Osteoblast (primary cell): ENCODE results near the gene ST3GAL3. TPM values are rescaled to one million over a fixed set of nuclear protein-coding genes. Genes with fewer than 3 reads are reported as not detected.

Experiments used
- DNase-seq: peaks from one replicate; pipeline ENCODE4 v3.0.0; 2011; ENCODE audit warnings: low spot score, mixed read lengths; ENCODE audit not compliant: insufficient read length; ENCODE audit errors: missing footprints
- H2AFZ ChIP-seq: 2 replicates; pipeline ENCODE4 v1.6.0; 2011; ENCODE audit warnings: mild to moderate bottlenecking, low read length
- H3K27ac ChIP-seq: 2 replicates; pipeline ENCODE4 v1.5.1; 2011; ENCODE audit warnings: mild to moderate bottlenecking, low read depth, low read length, moderate library complexity
- H3K27me3 ChIP-seq: 2 replicates; pipeline ENCODE4 v1.6.0; 2012; ENCODE audit warnings: mild to moderate bottlenecking, control low read depth, inconsistent platforms, low read length, moderate library complexity; ENCODE audit not compliant: insufficient read depth
- H3K36me3 ChIP-seq: 2 replicates; pipeline ENCODE4 v1.5.1; 2011; ENCODE audit warnings: mild to moderate bottlenecking, low read length, control low read depth, moderate library complexity; ENCODE audit not compliant: insufficient read depth
- H3K4me1 ChIP-seq: 2 replicates; pipeline ENCODE4 v1.5.1; 2011; ENCODE audit warnings: mild to moderate bottlenecking, low read length, control low read depth, moderate library complexity; ENCODE audit not compliant: insufficient read depth
- H3K4me2 ChIP-seq: 2 replicates; pipeline ENCODE4 v1.6.0; 2011; ENCODE audit warnings: mild to moderate bottlenecking, low read length; ENCODE audit not compliant: insufficient read depth
- H3K4me3 ChIP-seq: fragments of 200-600 bp; sonication (generic); 3 replicates; pipeline ENCODE4 v1.5.1; 2012; ENCODE audit warnings: mild to moderate bottlenecking, low read length, inconsistent platforms; ENCODE audit not compliant: insufficient read depth
- H3K79me2 ChIP-seq: 2 replicates; pipeline ENCODE4 v1.6.0; 2012; ENCODE audit warnings: mild to moderate bottlenecking, low read length, control low read depth, inconsistent platforms; ENCODE audit not compliant: insufficient read depth
- H3K9me3 ChIP-seq: 2 replicates; pipeline ENCODE4 v1.5.1; 2011; ENCODE audit warnings: low read depth, low read length, control low read depth
- H4K20me1 ChIP-seq: 2 replicates; pipeline ENCODE4 v1.6.0; 2012; ENCODE audit warnings: mild to moderate bottlenecking, low read length, control low read depth; ENCODE audit not compliant: insufficient read depth
- total RNA-seq: library from RNA; depleted of rRNA; stranded (reverse); fragments of >200 nt; gene quantifications from 2 replicates; pipeline ENCODE4 v1.2.3, GENCODE V29; 2012
- TF ChIP-seq, protein P1 (sequence below): IDR thresholded peaks from 2 replicates; pipeline ENCODE4 v1.5.1; 2011; ENCODE audit warnings: mild to moderate bottlenecking, low read depth, low read length, moderate library complexity; ENCODE audit errors: extremely low read depth

The ST3GAL3 gene
- total RNA-seq, 1 donor, result 18.5 TPM

DNA sequence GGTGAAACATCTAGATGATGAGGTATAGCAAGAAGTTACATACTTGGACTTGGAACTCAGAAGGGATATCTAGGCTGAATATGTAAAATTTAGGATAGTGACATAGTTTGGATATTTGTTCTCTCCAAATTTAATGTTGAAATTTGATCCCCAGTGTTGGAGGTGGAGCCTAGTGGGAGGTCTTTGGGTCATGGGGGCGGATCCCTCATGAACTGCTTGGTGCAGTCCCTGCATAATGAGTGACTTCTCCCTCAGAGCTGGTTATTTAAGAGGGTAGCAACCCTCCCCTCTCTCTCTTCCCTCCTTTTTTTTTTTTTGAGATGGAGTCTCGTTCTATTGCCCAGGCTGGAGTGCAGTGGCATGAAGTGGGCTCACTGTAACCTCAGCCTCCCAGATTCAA is 15.5 kb downstream of the ST3GAL3 start:
- Histone ChIP-seq H4K20me1 (peaks cover 13% of the 10 kb centered on the region), H3K27ac (no peak overlapping the region), H2AFZ (no peak overlapping the region), H3K27me3 (no peaks in the 10 kb centered on the region), H3K4me2 (no peak overlapping the region), H3K9me3 (no peaks in the 10 kb centered on the region), H3K79me2 (peaks cover 69% of the 10 kb centered on the region), H3K4me1 (peaks cover 6% of the 10 kb centered on the region), H3K4me3 (no peak overlapping the region), H3K36me3 (no peaks in the 10 kb centered on the region)
- no peak for DNase-seq
- TF ChIP-seq, protein P1, sequence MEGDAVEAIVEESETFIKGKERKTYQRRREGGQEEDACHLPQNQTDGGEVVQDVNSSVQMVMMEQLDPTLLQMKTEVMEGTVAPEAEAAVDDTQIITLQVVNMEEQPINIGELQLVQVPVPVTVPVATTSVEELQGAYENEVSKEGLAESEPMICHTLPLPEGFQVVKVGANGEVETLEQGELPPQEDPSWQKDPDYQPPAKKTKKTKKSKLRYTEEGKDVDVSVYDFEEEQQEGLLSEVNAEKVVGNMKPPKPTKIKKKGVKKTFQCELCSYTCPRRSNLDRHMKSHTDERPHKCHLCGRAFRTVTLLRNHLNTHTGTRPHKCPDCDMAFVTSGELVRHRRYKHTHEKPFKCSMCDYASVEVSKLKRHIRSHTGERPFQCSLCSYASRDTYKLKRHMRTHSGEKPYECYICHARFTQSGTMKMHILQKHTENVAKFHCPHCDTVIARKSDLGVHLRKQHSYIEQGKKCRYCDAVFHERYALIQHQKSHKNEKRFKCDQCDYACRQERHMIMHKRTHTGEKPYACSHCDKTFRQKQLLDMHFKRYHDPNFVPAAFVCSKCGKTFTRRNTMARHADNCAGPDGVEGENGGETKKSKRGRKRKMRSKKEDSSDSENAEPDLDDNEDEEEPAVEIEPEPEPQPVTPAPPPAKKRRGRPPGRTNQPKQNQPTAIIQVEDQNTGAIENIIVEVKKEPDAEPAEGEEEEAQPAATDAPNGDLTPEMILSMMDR, result no peak

DNA sequence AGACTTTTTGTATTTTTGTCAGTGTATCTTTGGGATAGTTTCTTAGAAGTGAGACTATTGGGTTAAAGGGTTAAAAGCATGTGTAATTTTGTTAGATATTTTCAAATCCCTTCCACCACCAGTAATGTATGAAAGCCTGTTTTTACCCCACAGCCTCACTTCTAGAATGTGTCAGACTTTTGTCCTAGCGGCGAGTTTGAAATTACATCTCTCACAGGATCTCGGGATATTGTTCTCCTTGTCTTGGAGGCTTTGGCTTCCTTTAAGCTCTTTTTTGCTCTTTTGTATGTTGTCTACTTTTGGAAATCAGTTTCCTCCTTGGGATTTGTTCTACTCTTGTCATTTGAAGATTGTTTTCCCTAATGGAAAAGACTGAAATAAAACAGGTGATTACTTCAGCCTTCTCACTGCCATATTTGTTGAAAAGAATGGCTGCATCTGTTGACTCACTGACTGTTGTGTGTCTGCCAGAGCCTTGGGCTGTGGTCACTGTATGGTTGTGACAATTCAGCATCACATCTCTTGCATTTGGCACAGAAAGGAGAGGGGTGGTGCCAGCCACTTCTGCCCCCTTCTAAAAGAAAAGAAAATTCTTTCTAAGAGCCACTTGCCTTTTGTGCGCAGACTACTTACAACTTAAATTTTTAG is 22.6 kb downstream of the ST3GAL3 start:
- H4K20me1 ChIP-seq, result peaks cover 8% of the 10 kb centered on the region
- TF ChIP-seq, protein P1, result no peak
- DNase-seq, result no peak
- H3K9me3 ChIP-seq, result no peaks in the 10 kb centered on the region
- no peak overlapping the region for H3K4me2 ChIP-seq
- H3K36me3 ChIP-seq, result no peaks in the 10 kb centered on the region
- peaks cover 70% of the 10 kb centered on the region for H3K79me2 ChIP-seq
- H3K27me3 ChIP-seq, result no peaks in the 10 kb centered on the region
- H2AFZ ChIP-seq, result no peak overlapping the region
- H3K4me1 ChIP-seq, result no peaks in the 10 kb centered on the region
- no peak overlapping the region for H3K4me3 ChIP-seq
- no peak overlapping the region for H3K27ac ChIP-seq

DNA sequence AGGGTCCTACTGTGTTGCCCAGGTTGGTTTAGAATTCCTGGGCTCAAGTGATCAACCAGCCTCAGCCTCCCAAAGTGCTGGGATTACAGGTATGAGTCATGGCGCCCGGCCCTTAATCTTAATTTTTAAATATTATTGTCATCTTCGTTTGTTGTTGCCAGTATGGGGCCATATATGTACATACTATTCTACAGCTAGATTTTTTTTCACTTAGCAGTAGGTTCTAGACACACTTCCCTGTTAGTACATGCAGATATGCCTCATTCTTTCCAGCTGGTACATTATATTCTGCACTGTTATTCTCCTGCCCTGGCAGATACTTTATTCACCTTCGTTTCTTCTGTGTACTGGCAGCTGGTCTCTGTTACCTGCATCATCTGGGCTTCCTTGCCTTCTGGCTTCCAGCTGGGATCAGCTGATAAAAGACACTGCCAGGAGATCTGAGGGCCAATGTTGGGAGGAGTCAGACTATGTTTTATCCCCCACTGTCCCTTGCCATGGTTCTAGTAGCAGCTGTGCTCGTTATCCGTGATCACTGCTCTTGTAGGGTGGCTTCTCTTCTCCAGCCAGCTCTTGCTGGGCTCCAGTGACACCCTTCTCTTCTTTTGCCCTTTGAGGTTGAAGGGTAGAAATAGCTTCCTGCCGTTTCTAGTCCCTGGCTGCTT is 24.7 kb downstream of the ST3GAL3 start:
- peaks cover 70% of the 10 kb centered on the region for H3K79me2 ChIP-seq
- TF ChIP-seq, protein P1, result no peak
- no peak overlapping the region for H3K27ac ChIP-seq
- H4K20me1 ChIP-seq, result peaks cover 7% of the 10 kb centered on the region
- H2AFZ ChIP-seq, result no peak overlapping the region
- no peaks in the 10 kb centered on the region for H3K27me3 ChIP-seq
- H3K4me3 ChIP-seq, result no peak overlapping the region
- H3K4me1 ChIP-seq, result no peaks in the 10 kb centered on the region
- no peak overlapping the region for H3K4me2 ChIP-seq
- H3K36me3 ChIP-seq, result peaks cover 10% of the 10 kb centered on the region
- no peak for DNase-seq
- no peaks in the 10 kb centered on the region for H3K9me3 ChIP-seq

DNA sequence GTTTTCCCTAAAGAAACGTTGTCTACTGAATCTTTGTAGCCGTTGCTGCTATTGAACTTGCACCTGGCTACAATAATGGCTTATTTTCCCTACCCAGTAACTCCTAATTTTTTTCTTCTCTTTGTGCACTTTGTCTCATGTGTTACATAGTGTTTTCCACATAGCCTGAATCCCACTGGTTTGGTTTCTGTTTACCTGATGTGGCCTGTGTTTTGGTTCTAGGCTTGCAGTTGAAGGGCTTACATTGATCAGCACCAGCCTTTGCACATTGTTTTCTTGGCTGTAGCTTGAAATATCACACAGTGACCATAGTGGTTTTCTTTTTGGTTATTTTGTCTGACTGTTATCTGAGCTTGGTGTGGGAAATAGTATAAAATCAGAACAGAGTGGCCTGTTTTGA is 29.5 kb downstream of the ST3GAL3 start:
- H3K4me3 ChIP-seq, result no peak overlapping the region
- H3K27ac ChIP-seq, result no peak overlapping the region
- no peak for DNase-seq
- no peaks in the 10 kb centered on the region for H3K4me1 ChIP-seq
- H4K20me1 ChIP-seq, result peaks cover 3% of the 10 kb centered on the region
- H3K4me2 ChIP-seq, result no peak overlapping the region
- no peaks in the 10 kb centered on the region for H3K9me3 ChIP-seq
- no peak overlapping the region for H2AFZ ChIP-seq
- no peaks in the 10 kb centered on the region for H3K27me3 ChIP-seq
- TF ChIP-seq, protein P1, result no peak
- peaks cover 54% of the 10 kb centered on the region for H3K79me2 ChIP-seq
- H3K36me3 ChIP-seq, result peaks cover 17% of the 10 kb centered on the region
